ENCODE measurements around the gene ABCA9.

DNA sequence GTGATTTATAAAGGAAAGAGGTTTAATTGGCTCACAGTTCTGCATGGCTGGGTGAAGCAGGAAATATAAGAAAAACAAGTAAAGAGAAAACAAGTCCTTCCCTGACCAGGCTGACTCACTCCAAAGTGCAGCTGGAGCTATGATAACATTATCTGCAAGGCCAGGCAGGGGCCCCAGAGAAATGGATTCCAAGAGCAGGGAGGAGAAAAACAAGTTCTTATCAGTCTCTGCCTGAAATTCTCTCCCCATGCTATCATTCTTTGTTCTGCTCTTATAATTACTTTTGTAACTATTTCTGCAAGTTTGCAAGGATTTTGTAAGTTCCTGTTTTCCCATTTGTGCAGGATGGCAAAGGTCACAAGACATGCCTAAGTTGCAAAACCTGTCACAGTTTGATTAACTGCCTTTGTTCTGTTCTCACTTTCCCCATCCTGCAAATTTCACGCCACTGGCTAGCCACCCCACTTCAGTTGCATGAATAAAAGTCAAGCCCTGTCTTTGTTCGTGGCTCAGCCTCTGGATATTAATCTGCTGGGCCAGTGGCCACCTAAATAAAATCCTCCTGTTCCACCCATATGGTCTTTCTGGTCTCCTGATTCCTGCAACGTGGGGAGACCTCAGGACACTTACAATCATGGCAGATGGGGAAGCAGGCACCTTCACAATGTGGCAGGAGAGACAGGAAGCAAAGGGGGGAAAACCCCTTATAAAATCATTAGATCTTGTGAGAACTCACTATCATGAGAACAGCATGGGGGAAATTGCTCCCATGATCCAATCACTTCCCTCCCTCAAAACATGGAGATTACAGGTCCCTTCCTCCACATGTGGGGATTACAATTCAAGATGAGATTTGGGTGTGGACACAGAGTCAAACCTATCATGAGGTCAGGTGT is 13.1 kb downstream of the ABCA9 start:
- no peak for TF ChIP-seq ZNF274 (IDR thresholded peaks at IDR 0.05; ENCODE audit: low read length)
- TF ChIP-seq ZNF274 (tag by site-specific recombination; IDR thresholded peaks at IDR 0.05; ENCODE audit: borderline replicate concordance), result no peak
- no peak for TF ChIP-seq CTCF (tag by site-specific recombination; IDR thresholded peaks at IDR 0.05)
- TF ChIP-seq, protein P1, sequence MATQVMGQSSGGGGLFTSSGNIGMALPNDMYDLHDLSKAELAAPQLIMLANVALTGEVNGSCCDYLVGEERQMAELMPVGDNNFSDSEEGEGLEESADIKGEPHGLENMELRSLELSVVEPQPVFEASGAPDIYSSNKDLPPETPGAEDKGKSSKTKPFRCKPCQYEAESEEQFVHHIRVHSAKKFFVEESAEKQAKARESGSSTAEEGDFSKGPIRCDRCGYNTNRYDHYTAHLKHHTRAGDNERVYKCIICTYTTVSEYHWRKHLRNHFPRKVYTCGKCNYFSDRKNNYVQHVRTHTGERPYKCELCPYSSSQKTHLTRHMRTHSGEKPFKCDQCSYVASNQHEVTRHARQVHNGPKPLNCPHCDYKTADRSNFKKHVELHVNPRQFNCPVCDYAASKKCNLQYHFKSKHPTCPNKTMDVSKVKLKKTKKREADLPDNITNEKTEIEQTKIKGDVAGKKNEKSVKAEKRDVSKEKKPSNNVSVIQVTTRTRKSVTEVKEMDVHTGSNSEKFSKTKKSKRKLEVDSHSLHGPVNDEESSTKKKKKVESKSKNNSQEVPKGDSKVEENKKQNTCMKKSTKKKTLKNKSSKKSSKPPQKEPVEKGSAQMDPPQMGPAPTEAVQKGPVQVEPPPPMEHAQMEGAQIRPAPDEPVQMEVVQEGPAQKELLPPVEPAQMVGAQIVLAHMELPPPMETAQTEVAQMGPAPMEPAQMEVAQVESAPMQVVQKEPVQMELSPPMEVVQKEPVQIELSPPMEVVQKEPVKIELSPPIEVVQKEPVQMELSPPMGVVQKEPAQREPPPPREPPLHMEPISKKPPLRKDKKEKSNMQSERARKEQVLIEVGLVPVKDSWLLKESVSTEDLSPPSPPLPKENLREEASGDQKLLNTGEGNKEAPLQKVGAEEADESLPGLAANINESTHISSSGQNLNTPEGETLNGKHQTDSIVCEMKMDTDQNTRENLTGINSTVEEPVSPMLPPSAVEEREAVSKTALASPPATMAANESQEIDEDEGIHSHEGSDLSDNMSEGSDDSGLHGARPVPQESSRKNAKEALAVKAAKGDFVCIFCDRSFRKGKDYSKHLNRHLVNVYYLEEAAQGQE (tag by site-specific recombination; IDR thresholded peaks at IDR 0.05), result no peak
- no peak for TF ChIP-seq ZNF311 (tag by site-specific recombination; IDR thresholded peaks at IDR 0.05; ENCODE audit: borderline replicate concordance)
- no peak for TF ChIP-seq ZNF24 (tag by site-specific recombination; IDR thresholded peaks at IDR 0.05)
- TF ChIP-seq ZNF239 (tag by site-specific recombination; IDR thresholded peaks at IDR 0.05), result no peak
- no peak for TF ChIP-seq ZNF660 (tag by site-specific recombination; IDR thresholded peaks at IDR 0.05)
- TF ChIP-seq ZNF777 (tag by site-specific recombination; IDR thresholded peaks at IDR 0.05; ENCODE audit: borderline replicate concordance), result no peak
- TF ChIP-seq ZNF514 (tag by site-specific recombination; IDR thresholded peaks at IDR 0.05), result no peak
- no peak for TF ChIP-seq FEZF1 (tag by site-specific recombination; IDR thresholded peaks at IDR 0.05)
- TF ChIP-seq ZNF510 (tag by site-specific recombination; IDR thresholded peaks at IDR 0.05; ENCODE audit: insufficient replicate concordance), result no peak
- no peak for TF ChIP-seq ZFP37 (tag by site-specific recombination; IDR thresholded peaks at IDR 0.05)
- TF ChIP-seq ZNF830 (tag by site-specific recombination; IDR thresholded peaks at IDR 0.05; ENCODE audit: low read depth), result no peak
- TF ChIP-seq ZBTB17 (tag by site-specific recombination; IDR thresholded peaks at IDR 0.05), result peak; percentile 54; the same call in 1 of the 2 replicates
